Measurements from ENCODE around the gene TENT4B. TPM values are rescaled to one million over a fixed set of nuclear protein-coding genes. Genes with fewer than 3 reads are reported as not detected.

TENT4B gene
- total RNA-seq, 1 donor from 2014 or later: 10.9 TPM

DNA sequence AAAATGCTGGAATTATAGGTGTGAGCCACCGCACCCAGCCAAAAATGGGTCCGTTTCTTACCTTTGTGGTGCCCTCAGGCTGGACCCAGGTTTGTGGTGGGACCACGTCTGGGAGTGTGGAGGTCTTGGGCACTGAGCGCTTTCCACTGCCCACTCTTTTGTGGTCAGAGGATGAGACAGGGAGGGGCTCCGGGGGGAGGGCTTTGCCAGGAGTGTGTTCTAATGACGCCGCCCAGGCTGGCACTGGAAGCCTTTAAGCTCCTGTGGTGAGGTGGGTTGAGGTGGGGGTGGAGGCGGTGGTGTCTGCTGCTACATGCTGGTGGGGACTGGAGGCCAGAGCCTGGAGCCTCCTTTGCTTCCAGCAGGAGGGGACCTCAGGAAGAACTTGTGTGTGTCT, 100.4 kb downstream of the TENT4B start:
- TF ChIP-seq, protein P1, sequence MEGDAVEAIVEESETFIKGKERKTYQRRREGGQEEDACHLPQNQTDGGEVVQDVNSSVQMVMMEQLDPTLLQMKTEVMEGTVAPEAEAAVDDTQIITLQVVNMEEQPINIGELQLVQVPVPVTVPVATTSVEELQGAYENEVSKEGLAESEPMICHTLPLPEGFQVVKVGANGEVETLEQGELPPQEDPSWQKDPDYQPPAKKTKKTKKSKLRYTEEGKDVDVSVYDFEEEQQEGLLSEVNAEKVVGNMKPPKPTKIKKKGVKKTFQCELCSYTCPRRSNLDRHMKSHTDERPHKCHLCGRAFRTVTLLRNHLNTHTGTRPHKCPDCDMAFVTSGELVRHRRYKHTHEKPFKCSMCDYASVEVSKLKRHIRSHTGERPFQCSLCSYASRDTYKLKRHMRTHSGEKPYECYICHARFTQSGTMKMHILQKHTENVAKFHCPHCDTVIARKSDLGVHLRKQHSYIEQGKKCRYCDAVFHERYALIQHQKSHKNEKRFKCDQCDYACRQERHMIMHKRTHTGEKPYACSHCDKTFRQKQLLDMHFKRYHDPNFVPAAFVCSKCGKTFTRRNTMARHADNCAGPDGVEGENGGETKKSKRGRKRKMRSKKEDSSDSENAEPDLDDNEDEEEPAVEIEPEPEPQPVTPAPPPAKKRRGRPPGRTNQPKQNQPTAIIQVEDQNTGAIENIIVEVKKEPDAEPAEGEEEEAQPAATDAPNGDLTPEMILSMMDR (IDR thresholded peaks at IDR 0.05; ENCODE audit: unreplicated experiment): no peak
- no peak for DNase-seq (ENCODE audit: low spot score in 2 of 2, unreplicated experiment in 2 of 2)
- Mint-ChIP-seq H3K27me3 (ENCODE audit: low read depth) (no peaks in the 10 kb centered on the region), H3K4me3 (no peak overlapping the region), H3K4me1 (peaks cover 6% of the 10 kb centered on the region), H3K27ac (no peak overlapping the region), H3K36me3 (no peaks in the 10 kb centered on the region), H3K9me3 (peaks cover 4% of the 10 kb centered on the region)

DNA sequence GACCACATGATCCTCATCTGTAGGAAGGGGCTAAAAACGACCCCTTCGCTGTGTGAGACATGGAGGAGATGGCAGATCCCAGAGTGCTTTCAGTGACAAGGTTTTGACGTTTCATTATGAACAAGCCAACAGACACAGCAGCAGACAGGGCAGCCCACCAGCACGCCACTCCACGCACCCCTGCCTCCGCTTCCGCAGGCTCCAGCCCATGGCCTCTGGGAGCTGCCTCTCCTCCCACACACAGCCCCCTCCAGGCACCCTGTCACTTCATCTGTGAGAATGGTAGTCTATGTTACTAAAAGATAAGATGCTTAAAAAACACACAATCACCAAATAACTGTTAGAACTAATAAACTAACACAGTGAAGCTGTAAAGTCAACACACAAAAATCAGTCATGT, 101.0 kb downstream of the TENT4B start:
- Mint-ChIP-seq H3K9me3 (peaks cover 4% of the 10 kb centered on the region), H3K4me3 (no peak overlapping the region), H3K27ac (peak overlapping the region; percentile 0), H3K36me3 (no peaks in the 10 kb centered on the region), H3K27me3 (ENCODE audit: low read depth) (no peaks in the 10 kb centered on the region), H3K4me1 (peaks cover 7% of the 10 kb centered on the region)
- TF ChIP-seq, protein P1 (IDR thresholded peaks at IDR 0.05; ENCODE audit: unreplicated experiment): no peak
- no peak for DNase-seq (ENCODE audit: low spot score in 2 of 2, unreplicated experiment in 2 of 2)

DNA sequence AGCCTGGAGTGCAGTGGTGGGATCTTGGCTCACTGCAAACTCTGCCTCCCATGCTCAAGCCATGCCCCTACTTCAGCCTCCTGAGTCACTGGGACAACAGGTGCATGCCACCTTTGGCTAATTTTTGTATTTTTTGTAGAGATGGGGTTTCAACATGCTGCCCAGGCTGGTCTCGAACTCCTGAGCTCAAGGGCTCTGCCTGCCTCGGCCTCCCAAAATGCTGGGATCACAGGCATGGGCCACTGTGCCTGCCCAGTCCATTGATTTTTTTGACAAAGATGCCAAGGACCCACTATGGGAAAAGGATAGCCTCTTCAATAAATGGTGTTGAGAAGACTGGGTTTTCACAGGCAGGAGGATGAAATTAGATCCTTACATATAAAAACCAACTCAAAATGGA, 102.4 kb downstream of the TENT4B start:
- H3K4me3 Mint-ChIP-seq: no peak overlapping the region
- H3K27me3 Mint-ChIP-seq (ENCODE audit: low read depth): no peaks in the 10 kb centered on the region
- H3K36me3 Mint-ChIP-seq: no peaks in the 10 kb centered on the region
- no peak for DNase-seq (ENCODE audit: low spot score in 2 of 2, unreplicated experiment in 2 of 2)
- H3K9me3 Mint-ChIP-seq: peaks cover 4% of the 10 kb centered on the region
- TF ChIP-seq, protein P1 (IDR thresholded peaks at IDR 0.05; ENCODE audit: unreplicated experiment): no peak
- peaks cover 18% of the 10 kb centered on the region for H3K4me1 Mint-ChIP-seq
- H3K27ac Mint-ChIP-seq: no peak overlapping the region

DNA sequence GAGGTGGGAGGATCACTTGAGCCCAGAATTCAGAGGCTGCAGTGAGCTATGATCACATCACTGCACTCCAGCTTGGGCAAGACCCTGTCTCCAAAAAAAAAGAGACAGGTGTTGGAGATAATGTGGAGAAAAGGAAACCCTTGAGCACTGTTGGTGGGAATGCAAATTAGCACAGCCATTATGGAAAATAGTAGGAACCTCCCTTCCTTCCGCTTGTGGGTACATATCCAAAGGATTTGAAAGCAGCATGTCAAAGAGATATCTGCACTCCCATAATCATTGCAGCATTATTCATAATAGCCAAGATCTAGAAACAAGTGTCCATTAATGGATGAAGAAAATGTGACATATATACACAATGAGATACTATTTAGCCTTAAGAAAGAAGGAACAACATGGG, 103.5 kb downstream of the TENT4B start:
- peaks cover 18% of the 10 kb centered on the region for H3K4me1 Mint-ChIP-seq
- no peak for DNase-seq (ENCODE audit: low spot score in 2 of 2, unreplicated experiment in 2 of 2)
- no peaks in the 10 kb centered on the region for H3K27me3 Mint-ChIP-seq (ENCODE audit: low read depth)
- H3K27ac Mint-ChIP-seq: no peak overlapping the region
- H3K4me3 Mint-ChIP-seq: no peak overlapping the region
- H3K9me3 Mint-ChIP-seq: peaks cover 4% of the 10 kb centered on the region
- TF ChIP-seq, protein P1 (IDR thresholded peaks at IDR 0.05; ENCODE audit: unreplicated experiment): no peak
- no peaks in the 10 kb centered on the region for H3K36me3 Mint-ChIP-seq

DNA sequence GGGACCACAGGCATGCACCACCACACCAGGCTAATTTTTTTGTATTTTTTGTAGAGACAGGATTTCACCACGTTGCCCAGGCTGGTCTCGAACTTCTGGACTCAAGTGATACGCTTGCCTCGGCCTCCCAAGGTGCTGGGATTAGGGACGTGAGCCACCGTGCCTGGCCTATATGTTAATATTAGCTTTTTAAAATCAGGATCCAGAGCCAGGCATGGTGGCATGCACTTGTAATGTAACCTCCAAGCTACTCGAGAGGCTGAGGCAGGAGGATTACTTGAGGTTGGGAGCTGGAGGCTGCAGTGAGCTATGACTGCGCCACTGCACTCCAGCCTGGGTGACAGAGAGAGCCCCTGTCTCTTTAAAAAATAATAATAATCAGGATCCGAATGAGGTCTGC, 104.8 kb downstream of the TENT4B start:
- DNase-seq (ENCODE audit: low spot score in 2 of 2, unreplicated experiment in 2 of 2): no peak
- H3K9me3 Mint-ChIP-seq: peaks cover 4% of the 10 kb centered on the region
- H3K4me1 Mint-ChIP-seq: peaks cover 18% of the 10 kb centered on the region
- H3K27me3 Mint-ChIP-seq (ENCODE audit: low read depth): no peaks in the 10 kb centered on the region
- H3K27ac Mint-ChIP-seq: no peak overlapping the region
- H3K4me3 Mint-ChIP-seq: no peak overlapping the region
- TF ChIP-seq, protein P1 (IDR thresholded peaks at IDR 0.05; ENCODE audit: unreplicated experiment): no peak
- no peaks in the 10 kb centered on the region for H3K36me3 Mint-ChIP-seq
